ENCODE results near the gene DOCK2.

DNA sequence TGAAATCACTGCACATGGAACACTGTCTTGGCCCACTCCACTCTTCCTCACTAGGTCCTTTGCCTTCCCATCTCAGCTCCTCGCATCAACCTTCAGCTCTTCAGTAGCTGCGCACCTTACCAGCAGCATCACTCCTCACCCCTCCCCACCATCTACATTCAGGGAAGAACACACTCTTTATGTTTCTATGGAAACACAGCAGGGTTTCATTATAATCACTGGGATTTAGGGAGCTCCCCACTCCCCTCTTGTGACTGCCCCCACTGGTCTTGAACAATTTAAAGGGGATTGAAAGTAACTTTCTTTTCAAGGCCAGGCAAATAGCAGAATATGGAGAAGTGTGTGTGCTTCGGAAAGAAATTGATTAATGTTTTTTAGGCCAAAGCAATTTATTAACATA, 232.0 kb downstream of the DOCK2 start:
- TF ChIP-seq, protein P1, sequence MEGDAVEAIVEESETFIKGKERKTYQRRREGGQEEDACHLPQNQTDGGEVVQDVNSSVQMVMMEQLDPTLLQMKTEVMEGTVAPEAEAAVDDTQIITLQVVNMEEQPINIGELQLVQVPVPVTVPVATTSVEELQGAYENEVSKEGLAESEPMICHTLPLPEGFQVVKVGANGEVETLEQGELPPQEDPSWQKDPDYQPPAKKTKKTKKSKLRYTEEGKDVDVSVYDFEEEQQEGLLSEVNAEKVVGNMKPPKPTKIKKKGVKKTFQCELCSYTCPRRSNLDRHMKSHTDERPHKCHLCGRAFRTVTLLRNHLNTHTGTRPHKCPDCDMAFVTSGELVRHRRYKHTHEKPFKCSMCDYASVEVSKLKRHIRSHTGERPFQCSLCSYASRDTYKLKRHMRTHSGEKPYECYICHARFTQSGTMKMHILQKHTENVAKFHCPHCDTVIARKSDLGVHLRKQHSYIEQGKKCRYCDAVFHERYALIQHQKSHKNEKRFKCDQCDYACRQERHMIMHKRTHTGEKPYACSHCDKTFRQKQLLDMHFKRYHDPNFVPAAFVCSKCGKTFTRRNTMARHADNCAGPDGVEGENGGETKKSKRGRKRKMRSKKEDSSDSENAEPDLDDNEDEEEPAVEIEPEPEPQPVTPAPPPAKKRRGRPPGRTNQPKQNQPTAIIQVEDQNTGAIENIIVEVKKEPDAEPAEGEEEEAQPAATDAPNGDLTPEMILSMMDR (IDR thresholded peaks at IDR 0.05), result no peak
- TF ChIP-seq POLR2AphosphoS5 (IDR thresholded peaks at IDR 0.05), result no peak
